Fibroblast of the conjunctiva (primary cell): ENCODE measurements around the gene NRIP1.
"Not testable (repeated sequence)": the region's sequence is repeated elsewhere in the genome, so short reads cannot be mapped to it uniquely, and the experiment has no call there.

Experiments used
- DNase-seq: peaks from one replicate; pipeline ENCODE4 v3.0.0-alpha.2; 2010; ENCODE audit warnings: low read depth

Gene NRIP1

DNA sequence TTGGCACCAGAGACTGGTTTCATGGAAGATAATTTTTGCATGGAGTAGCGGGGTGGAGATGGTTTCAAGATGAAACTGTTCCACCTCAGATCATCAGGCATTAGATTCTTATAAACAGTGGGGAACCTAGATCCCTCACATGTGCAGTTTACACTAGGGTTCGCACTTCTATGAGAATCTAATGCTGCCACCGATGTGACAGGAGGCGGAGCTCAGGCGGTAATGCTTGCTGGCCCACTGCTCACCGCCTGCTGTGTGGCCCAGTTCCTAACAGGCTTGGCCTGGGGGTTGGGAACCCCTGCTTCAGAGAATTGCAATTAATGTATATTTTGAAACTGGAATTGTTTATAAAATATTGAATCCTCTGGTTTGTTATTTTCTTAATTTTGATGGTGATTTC lies 92.1 kb downstream of the NRIP1 start:
- no peak for DNase-seq

DNA sequence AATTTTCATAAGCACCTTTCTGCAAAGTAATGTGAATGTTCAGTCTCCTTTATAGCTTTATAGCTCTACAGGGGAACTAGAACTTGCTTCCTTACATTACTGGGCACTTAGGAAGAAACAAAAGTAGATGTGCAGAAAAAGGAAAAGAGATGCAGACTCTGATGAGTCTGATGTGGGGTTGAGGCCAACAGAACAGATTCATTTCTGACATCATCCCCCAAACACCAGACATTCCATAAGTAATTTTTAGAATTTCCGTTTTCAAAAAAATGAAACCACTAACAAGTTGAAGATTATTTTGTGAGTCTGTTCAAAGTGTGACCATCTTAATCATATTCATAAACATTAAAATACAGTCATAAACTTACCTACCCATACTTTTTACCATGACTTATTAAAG lies 96.0 kb downstream of the NRIP1 start:
- no peak for DNase-seq

DNA sequence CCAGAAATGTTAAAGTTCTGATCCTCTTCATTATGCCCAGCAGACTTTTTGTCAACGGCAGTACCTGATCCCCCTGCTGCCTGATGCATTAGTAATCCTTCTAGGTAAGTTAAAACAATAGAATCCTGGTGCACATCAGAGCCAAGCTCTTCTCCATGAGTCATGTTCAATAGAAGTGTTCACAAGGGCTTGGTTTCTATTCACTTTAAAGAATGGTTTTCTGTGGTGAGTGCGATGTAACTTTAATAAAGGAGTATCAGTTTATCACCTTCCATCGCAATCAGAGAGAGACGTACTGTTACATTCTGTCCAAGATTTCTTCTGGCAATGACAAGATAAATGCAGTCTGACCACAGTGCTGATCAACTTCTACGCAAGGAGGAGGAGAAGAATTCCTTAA lies 96.8 kb downstream of the NRIP1 start:
- no peak for DNase-seq

DNA sequence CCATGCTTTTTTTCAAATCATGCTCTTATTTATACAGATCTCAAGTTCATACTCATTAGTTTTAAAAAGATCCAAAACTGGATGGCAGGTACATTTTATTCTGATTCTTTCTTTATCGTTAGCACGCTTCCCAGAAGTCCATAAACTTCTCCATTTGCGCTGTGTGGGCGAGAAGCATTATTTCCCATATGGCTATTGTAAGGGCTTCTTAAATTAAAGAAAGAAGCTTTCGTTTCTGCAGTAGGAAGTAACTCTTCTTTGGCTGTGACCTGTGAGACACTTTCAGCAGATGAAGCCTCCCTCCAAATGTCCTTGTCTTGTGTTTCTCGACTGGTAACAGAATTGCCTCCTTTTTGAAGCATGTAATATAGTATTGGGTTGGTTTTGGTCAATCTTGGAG lies 100.2 kb downstream of the NRIP1 start:
- no peak for DNase-seq

DNA sequence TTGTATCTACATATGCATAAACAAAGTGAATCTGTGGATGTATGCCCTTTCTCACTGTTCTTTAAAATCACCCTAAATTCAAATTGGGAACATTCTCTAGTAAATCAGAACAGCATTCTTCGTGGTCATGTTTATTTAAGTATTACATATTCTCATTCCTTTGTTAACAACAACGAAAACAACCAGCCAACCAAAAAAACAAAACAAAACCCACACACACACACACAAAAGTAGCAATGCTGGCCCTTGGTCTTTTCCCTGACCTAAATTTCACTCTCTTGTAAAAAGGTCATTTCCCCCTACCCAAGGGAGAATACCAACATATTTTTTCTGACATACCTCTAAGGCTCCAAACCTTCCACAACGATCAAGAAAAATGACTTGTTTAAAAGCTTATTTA lies 102.6 kb downstream of the NRIP1 start:
- DNase-seq, result no peak

DNA sequence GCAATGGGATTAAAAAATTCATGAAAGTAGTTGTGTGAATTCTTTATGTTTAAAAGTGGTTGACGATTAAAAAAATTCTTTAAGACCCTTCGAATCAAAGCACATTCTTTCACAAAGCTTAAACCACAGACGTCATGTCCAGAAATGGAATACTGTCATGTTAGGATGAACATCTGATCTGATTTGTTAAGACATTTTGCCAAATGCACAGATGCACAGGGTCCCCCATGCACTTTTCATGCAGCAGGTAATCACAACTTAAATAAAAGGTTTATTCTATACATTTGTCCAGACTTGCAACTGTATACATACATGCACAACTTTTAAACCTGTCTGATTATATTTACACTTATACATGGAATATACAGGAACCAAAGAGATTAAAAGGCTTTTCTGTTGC lies 103.3 kb downstream of the NRIP1 start:
- no peak for DNase-seq

DNA sequence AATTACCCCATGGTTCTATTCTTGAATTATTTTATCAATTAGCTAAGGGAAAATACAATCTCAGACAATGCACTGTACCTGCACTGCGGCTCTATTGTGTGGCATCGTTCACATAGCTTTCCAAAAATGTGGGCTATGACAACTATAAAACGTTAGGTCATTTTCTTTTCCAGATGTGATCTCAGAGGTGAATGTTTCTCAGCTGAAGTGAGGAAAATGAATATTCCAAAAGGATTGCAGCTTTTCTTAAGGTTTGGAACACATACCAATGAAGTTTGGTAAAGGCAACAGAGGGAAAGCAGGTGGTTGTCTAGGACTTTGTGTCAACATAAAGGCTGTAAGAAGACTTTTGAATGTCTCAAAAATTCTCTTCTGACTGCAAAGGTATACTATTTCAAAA lies 105.5 kb downstream of the NRIP1 start:
- DNase-seq, result no peak

DNA sequence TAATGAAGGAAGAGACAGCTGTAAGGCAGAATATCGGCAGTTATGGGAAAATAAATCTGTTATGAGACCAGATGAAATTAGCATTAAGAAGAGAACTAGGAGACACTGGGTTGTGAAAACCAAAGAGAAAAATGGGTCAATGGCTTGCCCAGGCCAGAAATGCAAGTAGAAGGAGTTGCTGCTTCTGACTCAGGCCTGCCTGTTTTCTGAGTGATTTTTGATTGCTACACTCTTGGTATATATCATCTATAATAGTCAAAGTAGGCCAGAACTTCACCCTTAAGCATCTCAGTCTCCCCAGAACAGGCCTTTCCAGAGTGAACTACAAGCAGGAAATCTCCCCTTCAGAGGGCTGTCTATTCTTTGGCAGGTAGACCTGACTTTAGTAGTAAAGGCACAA lies 107.0 kb downstream of the NRIP1 start:
- DNase-seq, result no peak

DNA sequence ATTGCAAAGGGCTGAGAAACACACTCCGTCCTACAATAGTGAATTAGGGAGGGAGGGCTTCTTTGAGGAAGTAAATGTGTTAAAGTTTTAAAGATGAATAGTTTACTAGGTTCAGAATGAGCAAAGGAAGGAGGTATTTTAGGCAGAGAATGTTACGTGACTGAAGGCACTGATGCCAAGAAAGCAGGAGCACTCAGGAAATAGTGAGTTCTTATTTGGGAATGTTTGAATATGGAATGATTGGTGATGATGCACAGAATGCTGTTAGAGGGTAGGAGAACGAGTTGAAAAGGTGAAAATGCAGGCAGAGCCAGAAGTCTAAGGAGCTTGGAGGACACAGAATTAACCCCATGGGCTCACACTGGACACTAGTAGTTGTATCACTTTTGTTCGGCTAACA lies 108.0 kb downstream of the NRIP1 start:
- no peak for DNase-seq

DNA sequence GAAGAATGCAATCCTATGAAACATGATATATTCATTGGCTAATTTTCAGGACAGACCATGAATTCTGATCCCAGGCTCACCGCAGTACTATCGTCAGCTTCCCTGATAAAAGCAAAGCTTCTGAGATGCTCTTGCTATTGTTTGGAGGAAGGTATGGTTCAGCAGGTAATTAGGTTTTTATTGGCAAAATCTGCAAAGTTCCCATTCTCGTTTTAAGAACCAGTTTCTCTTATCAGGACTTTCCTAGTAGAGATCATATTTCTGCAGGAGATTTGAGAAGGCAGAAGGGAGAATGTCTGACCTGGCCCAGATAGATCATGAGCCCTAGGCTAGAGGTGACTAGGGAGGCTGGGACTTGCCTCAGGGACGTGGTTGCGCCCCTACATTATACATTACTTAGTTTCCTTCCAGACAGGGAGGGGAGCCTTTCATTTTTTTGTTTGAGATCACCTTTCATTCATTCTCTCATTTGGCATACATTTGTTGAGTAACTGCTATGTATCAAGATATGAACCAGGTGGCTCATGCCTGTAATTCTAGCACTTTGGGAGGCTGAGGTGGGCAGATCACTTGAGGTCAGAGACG lies 108.8 kb downstream of the NRIP1 start:
- DNase-seq, result no peak

DNA sequence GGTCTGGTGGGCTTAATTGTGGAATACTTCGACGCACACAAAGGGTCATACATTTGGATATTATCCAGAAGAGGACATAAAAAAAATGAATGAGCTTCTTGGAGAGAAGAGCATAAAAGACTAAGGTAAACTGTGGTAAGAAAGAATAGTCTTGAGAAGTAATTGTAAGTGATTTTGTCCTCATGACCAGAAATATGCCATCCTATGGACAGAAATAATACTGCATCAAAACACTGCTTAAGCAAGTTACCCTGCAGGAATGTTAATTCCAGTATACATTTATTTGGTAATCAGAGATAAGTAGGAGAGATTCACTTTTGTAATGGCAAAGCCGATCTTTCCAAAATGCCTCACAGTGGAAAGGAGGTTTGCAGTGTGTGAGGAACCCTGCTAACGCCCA lies 111.9 kb downstream of the NRIP1 start:
- DNase-seq, result no peak

DNA sequence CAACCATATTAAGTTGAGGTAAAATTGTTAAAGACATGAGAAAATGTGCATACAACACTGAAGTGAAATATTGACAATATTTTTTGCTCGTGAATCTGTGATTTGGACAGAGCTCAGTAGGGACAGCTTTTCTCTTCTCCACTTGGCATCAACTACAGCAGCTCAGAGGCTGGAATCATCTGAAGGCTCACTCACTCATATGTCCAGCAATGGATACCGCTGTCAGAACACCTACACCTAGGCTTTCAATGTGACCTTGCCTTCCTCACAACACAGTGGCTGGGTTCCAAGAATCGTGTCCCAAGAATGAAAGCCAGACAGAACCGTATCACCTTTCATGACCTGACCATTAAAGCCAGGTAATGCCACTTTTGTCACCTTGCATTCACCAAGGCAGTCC lies 115.2 kb downstream of the NRIP1 start:
- no peak for DNase-seq

DNA sequence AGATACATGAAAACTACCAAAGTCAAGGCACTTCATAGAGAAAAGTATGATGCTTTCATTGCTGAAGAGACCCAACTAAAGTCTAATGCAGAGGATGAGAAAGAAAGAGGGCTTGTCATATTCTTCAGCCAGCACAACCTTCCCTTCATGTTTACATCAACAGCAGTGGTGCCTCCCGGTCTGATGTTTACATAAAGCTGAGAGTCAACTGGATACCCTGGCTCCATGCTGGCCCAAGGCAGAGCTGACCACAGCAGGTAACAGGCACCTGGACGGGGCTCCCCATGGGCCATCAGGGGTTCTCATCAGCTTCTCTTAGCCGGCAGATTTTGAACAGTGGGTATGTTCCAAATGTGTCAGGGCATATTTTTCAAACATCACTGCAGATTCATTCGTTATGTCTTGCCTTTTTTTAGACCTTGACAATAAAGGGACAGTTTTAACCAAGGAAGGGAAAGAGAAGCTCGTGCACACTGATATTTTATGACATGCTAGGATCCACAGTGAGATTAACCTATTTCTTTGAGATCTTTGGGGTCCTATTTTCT lies 117.1 kb downstream of the NRIP1 start:
- DNase-seq, result no peak

DNA sequence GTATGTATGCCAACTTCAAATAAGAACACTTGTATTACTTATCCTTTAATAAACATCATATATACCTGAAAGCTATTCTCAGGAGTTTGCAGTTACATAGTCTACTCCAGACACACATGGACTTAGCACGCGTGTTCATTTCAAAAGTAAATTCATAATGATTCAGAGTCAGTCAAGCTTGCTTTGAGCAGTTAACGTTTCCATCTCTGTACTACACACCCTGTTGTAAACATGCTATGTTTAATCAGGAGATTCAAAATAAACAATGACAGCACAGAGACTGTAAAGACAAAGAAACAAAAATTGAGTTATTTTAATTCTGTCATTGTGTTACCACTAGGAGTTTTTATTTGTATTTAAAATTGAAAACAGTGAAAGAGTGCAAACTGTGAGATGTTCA lies 119.6 kb downstream of the NRIP1 start:
- DNase-seq, result no peak

DNA sequence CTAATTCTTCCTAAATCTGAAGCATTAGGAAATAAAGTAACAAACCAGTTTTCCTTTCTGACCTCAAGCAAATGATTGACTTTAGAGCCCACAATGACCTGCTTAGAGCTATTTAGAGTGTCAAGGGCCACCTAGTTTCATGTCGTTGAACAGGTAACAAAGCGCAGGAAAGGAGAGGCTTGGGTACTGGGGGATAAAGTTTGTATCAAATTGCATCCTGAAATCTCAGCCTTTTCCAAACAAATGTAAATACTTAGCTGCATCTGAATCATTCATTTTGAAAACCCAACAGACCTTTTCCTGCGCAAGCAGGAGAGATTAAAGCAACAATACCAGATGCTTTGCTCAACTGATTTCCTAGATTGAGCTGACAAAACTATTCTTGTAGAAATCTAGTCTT lies 121.2 kb downstream of the NRIP1 start:
- DNase-seq, result no peak

DNA sequence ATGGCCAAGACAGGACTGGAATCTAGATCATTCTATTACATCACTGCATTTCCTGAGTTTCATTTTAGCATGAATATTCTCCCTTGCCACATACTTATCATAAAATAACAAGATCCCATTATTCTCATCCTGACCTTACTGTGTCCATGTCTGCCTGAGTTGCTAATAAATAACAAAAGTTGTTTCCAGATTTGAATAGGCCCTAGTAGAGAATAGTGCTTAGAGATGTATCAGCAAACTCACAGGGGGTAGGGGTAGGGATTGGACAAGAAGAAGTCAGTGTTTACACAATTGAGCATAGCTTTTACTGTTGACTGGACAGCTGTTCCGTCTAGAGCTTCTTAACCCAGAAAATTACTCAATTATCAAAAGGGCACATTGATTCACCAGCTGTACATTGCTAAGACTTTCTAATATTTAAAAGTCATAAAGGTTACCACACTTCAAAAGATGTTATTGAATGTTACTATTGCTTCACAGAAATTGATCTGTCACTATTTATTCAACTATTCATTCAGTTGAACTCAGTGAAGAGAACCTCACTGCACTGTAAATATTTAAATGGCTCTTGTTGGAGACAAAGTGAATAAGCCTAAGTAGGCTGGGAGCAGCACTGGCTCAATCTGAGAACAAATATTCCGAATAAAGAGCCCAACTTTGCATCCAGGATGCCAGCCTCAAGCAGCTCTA lies 121.9 kb downstream of the NRIP1 start:
- DNase-seq, result no peak

DNA sequence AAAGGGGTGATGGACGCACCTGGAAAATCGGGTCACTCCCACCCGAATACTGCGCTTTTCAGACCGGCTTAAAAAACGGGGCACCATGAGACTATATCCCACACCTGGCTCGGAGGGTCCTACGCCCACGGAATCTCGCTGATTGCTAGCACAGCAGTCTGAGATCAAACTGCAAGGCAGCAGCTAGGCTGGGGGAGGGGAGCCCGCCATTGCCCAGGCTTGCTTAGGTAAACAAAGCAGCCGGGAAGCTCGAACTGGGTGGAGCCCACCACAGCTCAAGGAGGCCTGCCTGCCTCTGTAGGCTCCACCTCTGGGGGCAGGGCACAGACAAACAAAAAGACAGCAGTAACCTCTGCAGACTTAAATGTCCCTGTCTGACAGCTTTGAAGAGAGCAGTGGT lies 137.5 kb downstream of the NRIP1 start:
- not testable (repeated sequence) for DNase-seq

DNA sequence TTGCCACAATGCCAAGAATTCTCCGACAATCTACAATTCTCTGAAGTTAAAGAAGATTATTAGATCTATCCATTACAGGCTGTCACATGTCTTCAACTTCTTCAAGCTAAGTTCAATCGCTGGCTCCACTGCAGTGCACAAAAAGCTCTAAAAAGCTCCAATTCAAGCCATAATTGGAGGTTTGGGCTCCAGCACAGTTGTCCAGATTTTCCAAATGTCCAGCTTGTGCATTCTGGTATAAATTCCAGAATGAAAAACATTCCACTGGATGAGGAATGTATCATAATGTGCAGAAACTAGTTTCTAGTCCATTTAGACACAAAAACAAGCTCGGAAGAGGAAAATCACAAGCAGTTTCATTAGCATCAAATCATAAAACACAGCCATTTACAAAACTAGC lies 138.6 kb downstream of the NRIP1 start:
- no peak for DNase-seq

DNA sequence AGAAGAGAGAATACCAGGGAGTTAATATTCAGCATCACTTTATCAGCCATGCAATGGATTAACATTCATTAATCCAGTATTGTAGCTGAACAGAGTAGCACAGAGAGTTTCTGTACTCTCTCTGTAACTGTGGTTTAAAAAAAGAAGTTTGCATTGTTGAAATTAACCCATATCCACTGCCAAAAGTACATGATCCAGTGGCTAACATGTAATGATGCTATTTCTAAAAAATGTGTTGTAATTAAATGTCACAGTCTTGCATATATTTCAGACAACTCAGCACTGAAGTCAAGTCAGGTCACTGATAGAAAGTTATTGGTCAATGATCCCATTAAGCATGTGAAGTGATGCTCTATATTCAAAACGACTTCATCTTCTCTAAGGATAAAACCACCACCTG lies 141.3 kb downstream of the NRIP1 start:
- no peak for DNase-seq

DNA sequence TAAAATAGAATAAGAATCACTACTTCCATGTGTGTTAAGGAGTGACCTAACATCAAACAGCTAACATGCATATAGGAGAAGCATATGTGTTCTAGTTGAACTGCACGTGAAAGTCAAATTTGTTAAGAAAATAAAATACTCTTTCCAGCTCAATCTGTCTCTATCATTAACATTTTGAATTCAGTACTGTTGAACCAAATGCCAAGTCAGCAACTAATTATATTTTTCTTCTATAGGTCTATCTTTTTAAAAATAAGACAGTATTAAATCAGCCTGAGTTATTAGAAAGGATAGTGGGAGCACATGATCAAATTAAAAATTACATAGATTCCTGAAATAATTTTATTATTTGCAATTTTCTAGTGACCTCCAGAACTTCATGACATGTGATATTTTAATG lies 141.8 kb downstream of the NRIP1 start:
- no peak for DNase-seq

DNA sequence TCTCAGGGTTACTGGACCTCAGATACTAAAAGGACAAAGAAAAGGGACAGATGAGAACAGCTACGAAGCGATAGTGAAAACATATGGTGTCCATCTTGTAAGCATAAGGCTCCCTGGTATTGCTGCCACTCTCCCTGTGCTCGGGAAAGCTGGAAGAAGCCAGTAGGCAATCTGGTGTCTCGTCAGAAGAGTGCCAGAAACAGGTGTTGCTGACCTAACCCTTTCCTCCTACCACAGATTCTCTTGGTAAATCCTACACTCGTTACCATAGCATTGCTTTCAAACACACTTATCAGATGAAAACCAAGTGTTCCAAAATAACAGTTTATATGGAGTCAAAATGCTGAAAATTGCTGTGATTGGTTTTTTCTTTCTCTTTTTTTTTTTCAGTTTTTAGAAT lies 146.3 kb downstream of the NRIP1 start:
- no peak for DNase-seq

DNA sequence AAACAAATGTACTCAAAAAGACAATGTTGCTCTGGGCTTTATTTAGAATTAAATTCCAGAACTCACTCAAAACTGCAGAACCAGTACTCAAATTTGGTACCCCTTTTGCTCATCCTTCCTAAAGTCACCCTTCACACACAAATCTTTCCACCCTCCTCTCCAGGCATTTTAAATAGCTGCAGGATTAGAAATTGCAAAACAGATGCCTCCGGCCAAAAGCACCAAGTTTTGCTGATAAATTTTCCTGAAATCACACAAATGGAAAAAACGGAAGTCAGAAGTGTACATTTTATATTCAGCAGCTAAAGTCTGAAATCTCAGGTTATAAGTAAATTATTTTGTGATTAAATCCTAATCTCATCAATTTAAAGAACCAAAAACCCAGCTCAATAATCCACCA lies 147.0 kb downstream of the NRIP1 start:
- no peak for DNase-seq

DNA sequence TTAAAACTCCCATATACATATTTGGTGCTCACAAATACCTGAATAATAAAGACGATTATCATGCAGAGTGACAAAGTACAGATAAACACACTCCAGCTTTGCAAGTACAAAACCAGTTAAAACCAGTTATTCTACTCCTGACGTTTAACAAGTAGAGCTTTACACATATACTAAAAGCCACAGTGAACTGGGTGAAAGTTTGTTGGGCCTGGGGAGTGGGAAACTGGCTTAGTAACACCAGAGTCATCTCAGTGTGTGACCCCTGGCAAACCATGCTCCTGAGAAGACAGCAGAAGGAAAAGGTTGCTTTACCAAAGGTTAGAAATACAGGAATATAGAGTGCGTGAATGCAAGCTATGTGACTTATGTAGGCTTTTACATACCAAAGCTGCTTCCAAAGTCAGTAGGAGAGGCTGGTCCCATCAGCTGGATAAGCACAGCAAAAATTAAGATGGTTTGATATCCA lies 148.1 kb downstream of the NRIP1 start:
- no peak for DNase-seq

DNA sequence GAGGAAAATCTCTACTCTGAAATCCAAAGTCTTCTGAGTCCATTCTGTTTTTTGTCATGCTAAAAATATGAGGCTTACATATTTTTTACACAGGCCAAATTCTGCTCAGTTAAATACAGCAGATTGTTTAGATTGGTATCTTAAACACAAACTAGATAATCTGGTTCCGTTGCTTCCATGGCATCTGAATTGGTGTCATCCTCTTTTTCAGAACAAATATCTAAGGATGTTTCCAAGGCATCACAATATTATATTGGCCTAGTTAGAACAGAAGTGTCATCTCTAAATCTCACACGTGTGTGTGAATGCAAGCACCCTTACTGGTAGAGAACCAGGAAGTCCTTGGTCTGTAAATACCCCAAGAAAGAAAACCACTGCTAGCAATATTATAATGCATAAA lies 151.2 kb downstream of the NRIP1 start:
- DNase-seq, result no peak
